Measurements from ENCODE around the gene PAX6. TPM values are rescaled to one million over a fixed set of nuclear protein-coding genes. Genes with fewer than 3 reads are reported as not detected.

Gene PAX6
- total RNA-seq, 2 donors from 2014 or later = 0.68 TPM; not detected in 1

DNA sequence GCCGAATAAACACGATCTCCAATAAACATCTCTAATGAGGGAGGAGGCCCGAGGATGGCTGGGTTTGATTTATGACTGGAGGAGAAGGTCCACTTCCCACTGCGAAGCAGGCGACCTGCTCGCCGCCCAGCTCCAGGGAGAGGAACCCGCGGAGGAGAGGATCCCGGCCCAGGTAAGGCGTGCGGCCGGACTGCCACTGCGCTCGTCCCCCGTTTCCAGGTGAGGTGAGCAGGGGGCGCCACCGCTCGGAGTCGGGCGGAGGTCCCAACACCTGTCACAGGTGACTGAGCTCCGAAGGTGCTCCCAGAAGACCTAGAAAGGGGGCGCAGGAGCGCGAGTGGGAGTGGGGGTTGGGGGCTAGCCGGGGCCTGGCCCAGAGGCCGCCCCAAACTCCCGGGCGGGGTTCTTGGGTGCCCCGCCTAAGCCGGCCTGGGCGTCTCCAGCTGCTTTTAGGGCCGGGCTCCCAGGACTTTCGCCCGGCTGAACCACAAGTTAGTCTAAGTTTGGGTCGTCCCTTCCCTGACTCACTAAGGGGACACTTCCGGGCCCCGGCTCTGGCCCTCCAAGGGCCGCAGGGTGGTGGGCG is 5.4 kb upstream of the PAX6 start:
- TF ChIP-seq, protein P1, sequence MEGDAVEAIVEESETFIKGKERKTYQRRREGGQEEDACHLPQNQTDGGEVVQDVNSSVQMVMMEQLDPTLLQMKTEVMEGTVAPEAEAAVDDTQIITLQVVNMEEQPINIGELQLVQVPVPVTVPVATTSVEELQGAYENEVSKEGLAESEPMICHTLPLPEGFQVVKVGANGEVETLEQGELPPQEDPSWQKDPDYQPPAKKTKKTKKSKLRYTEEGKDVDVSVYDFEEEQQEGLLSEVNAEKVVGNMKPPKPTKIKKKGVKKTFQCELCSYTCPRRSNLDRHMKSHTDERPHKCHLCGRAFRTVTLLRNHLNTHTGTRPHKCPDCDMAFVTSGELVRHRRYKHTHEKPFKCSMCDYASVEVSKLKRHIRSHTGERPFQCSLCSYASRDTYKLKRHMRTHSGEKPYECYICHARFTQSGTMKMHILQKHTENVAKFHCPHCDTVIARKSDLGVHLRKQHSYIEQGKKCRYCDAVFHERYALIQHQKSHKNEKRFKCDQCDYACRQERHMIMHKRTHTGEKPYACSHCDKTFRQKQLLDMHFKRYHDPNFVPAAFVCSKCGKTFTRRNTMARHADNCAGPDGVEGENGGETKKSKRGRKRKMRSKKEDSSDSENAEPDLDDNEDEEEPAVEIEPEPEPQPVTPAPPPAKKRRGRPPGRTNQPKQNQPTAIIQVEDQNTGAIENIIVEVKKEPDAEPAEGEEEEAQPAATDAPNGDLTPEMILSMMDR (IDR thresholded peaks at IDR 0.05) = no peak
- H3K27ac ChIP-seq = no peak overlapping the region
- peaks cover 43% of the 10 kb centered on the region for H3K27me3 ChIP-seq (replicated peaks; ENCODE audit: insufficient read depth)
- H3K9me3 ChIP-seq = no peaks in the 10 kb centered on the region
- peak overlapping the region; percentile 58 for H3K4me3 ChIP-seq
- ATAC-seq (ENCODE audit: insufficient number of reproducible peaks, low FRiP score, low read depth) (no peak), DNase-seq (ENCODE audit: low spot score) (no peak)
- peaks cover 55 to 69% of the 10 kb centered on the region in 2 donors for H3K4me1 ChIP-seq (ENCODE audit: control insufficient read depth in 1 of 2, low read depth in 2 of 2)
- no peaks in the 10 kb centered on the region for H3K36me3 ChIP-seq

DNA sequence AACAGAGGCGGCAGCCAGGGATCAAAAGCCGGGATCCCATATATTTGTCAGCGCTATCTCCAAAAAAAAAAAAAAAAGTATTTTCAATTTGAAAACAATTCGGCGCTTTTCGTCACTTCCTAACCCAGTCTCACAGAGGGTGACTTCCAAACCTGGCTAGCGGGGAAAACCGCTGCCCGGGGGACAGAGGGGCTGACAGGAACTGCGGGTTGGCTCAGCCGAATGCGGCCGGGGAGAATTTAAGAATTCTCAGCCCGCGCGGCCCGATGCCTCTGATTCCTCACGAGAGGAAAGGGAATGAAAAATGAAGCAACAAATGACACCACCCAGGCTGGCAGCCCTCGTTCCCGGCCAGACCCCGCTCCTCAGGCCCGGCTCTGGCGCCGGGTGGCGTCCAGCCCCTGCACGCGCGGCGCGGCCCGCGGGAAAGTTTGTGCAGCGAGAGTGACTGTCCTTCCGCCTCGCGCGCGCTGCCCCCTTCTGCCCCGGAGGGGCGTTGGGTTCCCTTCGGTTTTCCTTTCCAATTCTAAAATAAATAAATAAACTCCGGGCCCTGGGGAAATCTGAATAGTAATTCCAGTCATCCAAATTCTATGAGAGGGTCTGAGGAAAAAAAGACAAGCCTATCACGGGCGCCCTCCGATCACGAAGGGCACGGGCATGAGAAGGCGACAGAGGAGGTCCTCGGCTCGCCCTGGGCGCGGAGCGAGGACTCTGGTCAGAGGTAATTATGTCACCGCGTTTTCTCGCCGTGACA is 4.8 kb upstream of the PAX6 start:
- TF ChIP-seq, protein P1 (IDR thresholded peaks at IDR 0.05) = no peak
- DNase-seq (ENCODE audit: low spot score) (no peak), ATAC-seq (ENCODE audit: insufficient number of reproducible peaks, low FRiP score, low read depth) (no peak)
- H3K27ac ChIP-seq = no peak overlapping the region
- peaks cover 48% of the 10 kb centered on the region for H3K27me3 ChIP-seq (replicated peaks; ENCODE audit: insufficient read depth)
- H3K4me1 ChIP-seq (ENCODE audit: control insufficient read depth in 1 of 2, low read depth in 2 of 2) = peaks cover 59 to 76% of the 10 kb centered on the region in 2 donors
- peak overlapping the region; percentile 58 for H3K4me3 ChIP-seq
- H3K9me3 ChIP-seq = no peaks in the 10 kb centered on the region
- H3K36me3 ChIP-seq = no peaks in the 10 kb centered on the region

DNA sequence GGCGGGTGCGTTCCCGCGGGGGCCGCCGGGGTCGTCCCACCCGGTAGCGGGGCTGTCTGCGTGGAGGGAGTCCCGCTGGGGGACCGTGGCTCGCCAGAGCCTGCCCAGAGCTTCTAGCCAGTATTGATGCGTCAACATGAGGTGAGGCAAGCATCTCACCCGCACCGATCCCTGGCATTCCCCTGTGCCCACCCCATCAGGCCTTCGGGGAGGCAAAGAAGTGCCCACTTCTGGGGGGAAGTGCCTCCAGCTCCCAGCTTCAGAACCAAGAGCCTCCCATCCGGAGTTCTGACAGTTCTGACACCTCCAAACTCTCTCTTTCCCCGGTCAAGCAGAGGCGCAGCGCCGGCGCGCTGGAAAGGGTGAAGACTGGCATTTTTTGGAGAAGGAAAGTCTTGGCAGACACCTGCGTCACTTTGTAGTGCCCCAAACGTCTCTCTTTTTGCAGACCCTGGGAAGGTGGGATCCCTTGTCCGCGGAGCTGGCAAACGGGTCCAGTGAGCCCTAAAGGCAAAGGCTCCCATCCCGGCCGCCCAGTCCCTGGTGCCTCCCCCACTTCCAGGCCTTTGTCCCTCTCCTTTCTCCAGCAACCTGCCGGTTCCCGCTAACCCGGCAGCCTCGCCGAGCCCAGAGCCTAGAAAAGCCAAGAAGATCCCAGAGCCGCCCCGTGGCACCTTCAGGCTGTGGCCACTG is 3.2 kb upstream of the PAX6 start:
- no peaks in the 10 kb centered on the region for H3K36me3 ChIP-seq
- ATAC-seq (ENCODE audit: insufficient number of reproducible peaks, low FRiP score, low read depth) = no peak
- H3K27ac ChIP-seq = no peak overlapping the region
- peak overlapping the region; percentile 75 for H3K4me3 ChIP-seq
- peaks cover 37% of the 10 kb centered on the region for H3K27me3 ChIP-seq (replicated peaks; ENCODE audit: insufficient read depth)
- H3K9me3 ChIP-seq = no peaks in the 10 kb centered on the region
- peaks cover 70 to 89% of the 10 kb centered on the region in 2 donors for H3K4me1 ChIP-seq (ENCODE audit: control insufficient read depth in 1 of 2, low read depth in 2 of 2)
- DNase-seq (ENCODE audit: low spot score) = no peak
- TF ChIP-seq, protein P1 (IDR thresholded peaks at IDR 0.05) = no peak

DNA sequence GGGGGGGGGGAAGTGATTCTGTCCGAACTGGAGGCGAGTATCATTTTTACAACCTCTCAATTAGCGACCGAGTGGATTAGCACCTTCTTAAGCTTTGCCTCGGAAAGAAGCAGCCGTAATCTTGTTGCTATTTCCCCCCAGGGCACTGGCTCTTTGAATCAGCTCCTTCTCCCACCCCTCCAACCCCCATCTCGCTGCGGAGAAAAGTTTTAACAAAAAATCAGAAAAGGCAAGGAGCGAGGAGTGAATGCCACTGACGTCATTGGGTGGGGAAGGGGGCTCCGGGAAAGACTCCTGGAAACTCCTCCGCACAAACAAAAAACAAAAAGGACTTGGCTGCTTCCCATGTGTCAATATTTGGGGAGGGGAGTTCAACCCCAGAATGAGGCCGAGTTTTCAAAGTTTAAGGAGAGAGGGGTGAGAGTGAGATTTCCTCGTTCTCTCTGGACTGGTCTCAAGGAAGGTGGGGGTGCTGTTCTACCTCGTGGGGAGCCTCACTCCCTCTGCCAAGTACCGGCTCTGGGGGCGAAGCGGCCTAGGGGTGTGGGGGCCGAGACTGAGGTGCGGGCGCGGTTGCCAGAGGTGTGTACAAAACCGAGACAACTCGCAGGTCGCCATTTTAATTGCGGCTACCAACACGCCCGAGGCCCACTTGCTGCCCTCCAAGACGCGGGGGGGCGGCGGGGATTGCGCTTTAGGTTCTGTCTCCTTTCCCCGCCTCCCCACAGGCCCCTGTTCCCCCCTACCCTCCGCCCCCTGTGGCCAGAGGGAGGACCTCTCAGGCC is 2.5 kb upstream of the PAX6 start:
- TF ChIP-seq, protein P1 (IDR thresholded peaks at IDR 0.05) = no peak
- peaks cover 70 to 89% of the 10 kb centered on the region in 2 donors for H3K4me1 ChIP-seq (ENCODE audit: control insufficient read depth in 1 of 2, low read depth in 2 of 2)

More for the DNA sequence above, 2.5 kb upstream of the PAX6 start:
- H3K9me3 ChIP-seq = no peaks in the 10 kb centered on the region
- H3K36me3 ChIP-seq = no peaks in the 10 kb centered on the region
- peaks cover 30% of the 10 kb centered on the region for H3K27me3 ChIP-seq (replicated peaks; ENCODE audit: insufficient read depth)
- no peak for DNase-seq (ENCODE audit: low spot score)
- no peak overlapping the region for H3K27ac ChIP-seq
- no peak for ATAC-seq (ENCODE audit: insufficient number of reproducible peaks, low FRiP score, low read depth)
- peak overlapping the region; percentile 75 for H3K4me3 ChIP-seq
